Keratinocyte (primary cell): ENCODE data around the gene ERICH2.

ENCODE experiments used
- EZH2 ChIP-seq: IDR thresholded peaks from one replicate; pipeline ENCODE4 v1.6.1; 2012; ENCODE audit warnings: inconsistent platforms, mild to moderate bottlenecking, low read length, moderate library complexity
- TF ChIP-seq, protein P1 (sequence below), 3 experiments: IDR thresholded peaks in 1 of 3; conservative IDR thresholded peaks in 1 of 3; optimal IDR thresholded peaks in 1 of 3; 2 replicates in 2 of 3; 3 replicates in 1 of 3; pipeline versions ENCODE3 to v1.5.1; 2011; ENCODE audit warnings: low read length in 3 of 3, mild to moderate bottlenecking in 3 of 3, moderate library complexity in 2 of 3, control low read depth in 1 of 3, inconsistent platforms in 1 of 3; ENCODE audit not compliant: insufficient read depth in 2 of 3; ENCODE audit errors: extremely low read depth in 1 of 3

- TF ChIP-seq, protein P1, sequence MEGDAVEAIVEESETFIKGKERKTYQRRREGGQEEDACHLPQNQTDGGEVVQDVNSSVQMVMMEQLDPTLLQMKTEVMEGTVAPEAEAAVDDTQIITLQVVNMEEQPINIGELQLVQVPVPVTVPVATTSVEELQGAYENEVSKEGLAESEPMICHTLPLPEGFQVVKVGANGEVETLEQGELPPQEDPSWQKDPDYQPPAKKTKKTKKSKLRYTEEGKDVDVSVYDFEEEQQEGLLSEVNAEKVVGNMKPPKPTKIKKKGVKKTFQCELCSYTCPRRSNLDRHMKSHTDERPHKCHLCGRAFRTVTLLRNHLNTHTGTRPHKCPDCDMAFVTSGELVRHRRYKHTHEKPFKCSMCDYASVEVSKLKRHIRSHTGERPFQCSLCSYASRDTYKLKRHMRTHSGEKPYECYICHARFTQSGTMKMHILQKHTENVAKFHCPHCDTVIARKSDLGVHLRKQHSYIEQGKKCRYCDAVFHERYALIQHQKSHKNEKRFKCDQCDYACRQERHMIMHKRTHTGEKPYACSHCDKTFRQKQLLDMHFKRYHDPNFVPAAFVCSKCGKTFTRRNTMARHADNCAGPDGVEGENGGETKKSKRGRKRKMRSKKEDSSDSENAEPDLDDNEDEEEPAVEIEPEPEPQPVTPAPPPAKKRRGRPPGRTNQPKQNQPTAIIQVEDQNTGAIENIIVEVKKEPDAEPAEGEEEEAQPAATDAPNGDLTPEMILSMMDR (optimal IDR thresholded peaks at IDR 0.05 in 1 of 3, IDR thresholded peaks at IDR 0.05 in 1 of 3, conservative IDR thresholded peaks at IDR 0.05 in 1 of 3; ENCODE audit: extremely low read depth in 1 of 3, insufficient read depth in 2 of 3, low read length in 3 of 3): no peak
- TF ChIP-seq EZH2: no peak
Observed at GRCh38 chr2:170745305-170745704, 24.9 kb upstream of the ERICH2 start.
